Right kidney (tissue), 1 donor: Measurements from ENCODE around the gene CHIC1.

Experiments used
- DNase-seq: peaks from one replicate; pipeline ENCODE4 v3.0.0-alpha.2; 2016

Gene CHIC1

DNA sequence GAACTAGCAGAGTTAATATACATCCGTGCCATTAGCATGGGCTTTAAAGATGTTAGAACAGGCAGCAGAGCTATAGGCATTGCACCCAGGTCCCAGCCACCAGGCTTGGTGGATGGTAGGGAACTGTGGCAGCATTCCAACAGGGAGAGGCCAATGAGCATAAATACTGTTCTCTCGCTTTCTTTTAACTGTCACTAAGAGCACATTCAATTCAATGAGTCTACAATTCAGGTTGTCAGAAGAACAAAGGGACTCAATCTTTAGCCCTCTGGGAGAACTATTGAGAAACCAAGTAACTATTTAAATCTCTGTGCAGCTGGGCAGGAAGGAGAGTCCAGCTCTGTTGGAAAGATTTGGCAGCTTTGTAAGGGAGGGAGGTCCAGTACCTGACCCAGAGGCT is 165.6 kb downstream of the CHIC1 start:
- no peak for DNase-seq
